K562 treated with DMSO at 1 percent for 24 hours (cell line): ENCODE results near the gene ZNF648. TPM values are rescaled to one million over a fixed set of nuclear protein-coding genes. Genes with fewer than 3 reads are reported as not detected.

Source experiments
- total RNA-seq: library from RNA; unstranded; fragments of 300-600 nt; gene quantifications from 2 replicates; pipeline ENCODE4 v1.2.3, GENCODE V29; 2022; ENCODE audit warnings: low read depth; ENCODE audit not compliant: insufficient read depth

Gene ZNF648
- 0.32 and 0.47 TPM in 2 replicates for total RNA-seq

GRCh38 chr1:182061594-182061993 lies at the start of gene ZNF648:
TSS of gene ZNF648 (minus strand) at chr1:182061712. CDS start at chr1:182058010, 3,702 bp downstream.

